Hypothalamus (tissue), 51 donors: ENCODE measurements around the gene INTS1.

Source experiments
- DNase-seq, 51 donors: peaks; one replicate each; lab custom pipeline; 2025; lab: John Stamatoyannopoulos, UW

Gene INTS1

DNA sequence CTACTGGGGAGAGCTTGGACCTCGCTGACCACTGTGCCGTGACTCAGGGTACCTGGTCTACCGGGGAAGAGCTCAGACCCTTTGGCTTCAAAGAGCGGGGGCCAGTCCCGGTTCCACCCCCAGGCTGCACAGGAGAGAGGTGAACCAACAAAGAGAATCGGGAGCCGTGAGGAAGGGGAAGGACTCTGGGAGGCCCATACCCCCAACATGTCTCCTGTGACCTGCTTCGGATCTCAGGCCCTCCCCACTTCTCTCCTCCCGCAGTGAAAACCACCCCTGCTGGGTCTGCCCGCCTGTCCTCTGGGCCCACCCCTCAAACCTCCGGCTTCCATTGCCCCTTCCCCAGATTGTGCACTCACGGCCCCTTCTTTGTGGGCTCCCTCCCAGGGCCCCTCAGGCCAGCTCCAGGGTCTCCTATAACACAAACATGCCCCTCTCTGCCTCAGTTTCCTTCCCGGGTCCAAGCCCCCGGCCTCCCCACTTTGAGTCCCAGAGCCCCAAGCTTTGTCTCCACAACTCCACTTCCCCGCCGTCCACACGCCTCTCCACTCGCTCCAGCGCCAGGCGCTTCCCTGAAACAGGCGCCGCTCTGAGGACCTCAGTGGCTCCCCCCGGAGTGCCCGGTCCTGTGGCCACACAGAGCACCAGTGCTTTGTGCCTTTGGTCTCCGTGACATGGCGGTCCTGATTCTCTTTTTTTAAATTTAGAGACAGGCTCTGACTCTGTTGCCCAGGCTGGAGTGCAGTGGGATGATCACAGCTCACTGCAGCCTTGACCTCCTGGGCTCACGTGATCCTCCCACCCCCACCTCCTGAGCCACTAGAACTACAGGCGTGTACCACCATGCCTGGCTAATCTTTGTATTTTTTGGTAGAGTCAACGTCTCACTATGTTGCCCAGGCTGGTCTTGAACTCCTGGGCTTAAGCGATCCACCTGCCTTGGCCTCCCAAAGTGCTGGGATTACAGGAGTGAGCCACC, 7.5 kb upstream of the INTS1 start:
- no peak for DNase-seq

DNA sequence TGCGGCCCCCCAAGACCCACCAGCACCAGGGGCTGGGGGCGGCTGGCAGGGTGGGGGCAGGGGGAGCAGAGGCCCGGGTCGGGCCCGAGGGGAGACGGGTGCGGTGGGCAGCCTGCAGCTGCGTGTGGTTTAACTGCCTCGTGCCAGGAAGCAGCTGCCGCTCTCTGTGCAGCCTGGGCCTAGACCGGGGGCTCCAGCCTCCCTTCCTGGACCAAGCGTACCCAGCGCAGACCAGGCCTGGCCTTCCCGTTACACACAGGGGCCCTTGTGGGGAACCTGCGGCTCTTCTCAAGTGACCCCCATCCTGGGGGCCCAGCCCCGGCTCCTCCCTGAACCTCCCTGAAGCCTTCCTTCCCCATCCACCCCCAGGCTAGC, 6.6 kb upstream of the INTS1 start:
- no peak for DNase-seq

DNA sequence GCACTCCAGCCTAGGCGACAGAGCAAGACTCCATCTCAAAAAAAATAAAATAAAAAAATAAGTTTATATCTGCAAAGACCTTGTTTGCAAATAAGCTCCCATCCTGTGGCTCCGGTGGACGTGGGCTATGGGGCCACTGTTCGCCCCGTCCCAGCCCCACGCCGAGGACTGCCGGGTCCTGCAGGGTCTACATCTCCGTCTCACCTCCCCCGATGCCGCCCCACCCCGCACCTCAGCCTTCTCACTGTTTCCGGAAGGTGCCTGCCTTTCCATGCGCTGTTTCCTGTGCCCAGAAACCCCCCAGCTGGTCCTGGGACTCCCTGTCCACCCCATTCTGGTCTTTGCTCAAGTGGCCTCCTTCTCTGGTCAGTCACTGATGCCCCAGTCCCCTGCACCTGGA, 5.0 kb upstream of the INTS1 start:
- no peak for DNase-seq

DNA sequence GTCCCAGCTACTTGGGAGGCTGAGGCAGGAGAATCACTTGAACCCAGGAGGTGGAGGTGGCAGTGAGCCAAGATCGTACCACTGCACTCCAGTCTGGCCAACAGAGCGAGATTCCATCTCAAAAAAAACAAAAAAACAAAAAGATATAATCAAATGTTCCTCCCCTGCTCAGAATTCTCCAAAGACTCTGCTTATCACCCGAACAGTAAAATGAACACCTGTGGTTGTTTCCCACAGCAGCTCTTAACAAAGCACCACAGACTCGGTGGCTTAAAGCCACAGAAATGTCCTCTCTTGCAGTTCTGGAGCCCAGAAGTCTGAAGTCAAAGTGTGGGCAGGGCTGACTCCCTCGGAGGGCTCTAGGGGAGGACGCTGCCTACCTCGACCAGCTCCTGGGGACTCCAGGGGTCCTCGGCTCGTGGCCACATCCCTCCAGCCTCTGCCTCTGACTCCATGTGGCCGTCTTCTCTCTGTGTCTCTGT, 4.1 kb upstream of the INTS1 start:
- no peak for DNase-seq

DNA sequence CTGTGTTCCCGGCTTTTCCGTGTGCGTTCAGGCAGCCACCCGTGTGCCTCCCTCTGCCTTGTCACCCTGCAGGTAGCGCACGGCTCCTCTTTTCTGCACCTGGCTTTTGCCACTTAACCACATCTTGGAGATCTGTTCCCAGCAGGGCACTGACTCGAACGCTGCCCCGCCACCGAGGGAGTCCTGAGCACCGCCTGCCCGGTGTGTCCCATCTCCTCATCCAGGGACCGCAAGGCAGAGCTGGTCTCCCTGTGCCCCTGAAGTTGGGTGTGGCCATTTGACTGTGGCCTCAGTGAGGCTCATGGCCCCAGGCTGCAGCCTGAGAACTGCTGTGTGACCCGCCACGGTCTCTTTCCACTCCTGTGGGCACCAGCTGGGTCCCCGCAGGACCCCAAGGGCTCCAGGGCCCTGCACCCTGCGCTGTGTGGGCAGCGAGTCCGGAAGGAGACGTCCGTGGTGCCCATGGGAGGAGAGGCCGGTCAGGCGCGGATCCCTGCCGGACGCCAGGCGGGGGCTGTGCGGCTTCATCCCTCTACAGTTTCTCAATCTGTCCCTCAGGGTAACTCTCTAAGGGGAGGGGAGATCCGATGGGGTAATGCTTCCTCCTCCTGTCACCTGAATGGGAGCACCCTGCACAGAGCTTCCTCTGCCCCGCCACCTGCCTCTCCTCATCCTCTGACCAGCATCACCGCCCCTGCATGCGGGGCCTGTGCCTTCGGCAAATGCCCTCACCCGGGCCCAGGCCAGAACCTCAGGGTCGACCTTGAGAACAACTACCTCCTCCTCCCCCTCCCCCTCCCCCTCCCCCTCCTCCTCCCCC, 1.8 kb upstream of the INTS1 start:
- DNase-seq = no peak

DNA sequence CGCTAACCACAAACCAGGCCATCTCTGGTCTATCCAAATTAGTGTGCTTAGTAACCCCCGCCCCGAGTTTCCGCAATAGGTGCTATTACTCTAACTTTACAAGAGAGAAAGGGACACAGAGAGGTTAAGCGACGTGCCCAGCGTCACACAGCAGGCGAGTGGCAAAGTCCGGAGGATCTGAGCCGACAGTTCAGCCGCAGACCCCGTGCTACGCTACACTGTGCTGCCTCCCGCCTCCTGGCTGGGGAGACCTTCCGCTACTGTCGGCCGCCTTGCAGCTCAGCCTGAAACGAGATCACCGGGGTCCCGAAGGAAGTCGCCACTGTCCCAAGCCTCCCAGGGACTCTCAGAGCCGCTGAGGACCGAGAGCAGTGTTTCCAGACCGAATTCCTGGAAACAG, 799 bp downstream of the INTS1 start:
- DNase-seq = no peak

DNA sequence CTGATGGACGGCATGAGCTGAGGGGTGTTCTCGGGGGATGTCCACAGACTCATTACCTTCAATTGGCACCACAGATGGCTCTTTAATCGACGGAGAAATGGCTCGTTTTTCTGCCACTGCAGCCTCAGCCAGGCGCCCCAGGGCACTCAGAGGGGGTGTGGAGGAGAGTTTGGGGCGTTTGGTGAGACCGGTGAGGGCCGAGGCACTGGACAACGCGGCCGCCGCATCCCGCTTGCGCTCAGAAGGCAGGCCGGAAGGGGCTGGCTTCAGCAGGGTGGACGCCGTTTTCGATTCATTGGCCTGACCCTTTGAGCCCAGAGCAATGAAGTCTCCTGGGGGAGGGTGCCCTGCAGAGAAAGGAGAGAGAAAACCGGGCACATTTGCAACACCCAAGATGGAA, 1.3 kb downstream of the INTS1 start:
- DNase-seq = no peak

DNA sequence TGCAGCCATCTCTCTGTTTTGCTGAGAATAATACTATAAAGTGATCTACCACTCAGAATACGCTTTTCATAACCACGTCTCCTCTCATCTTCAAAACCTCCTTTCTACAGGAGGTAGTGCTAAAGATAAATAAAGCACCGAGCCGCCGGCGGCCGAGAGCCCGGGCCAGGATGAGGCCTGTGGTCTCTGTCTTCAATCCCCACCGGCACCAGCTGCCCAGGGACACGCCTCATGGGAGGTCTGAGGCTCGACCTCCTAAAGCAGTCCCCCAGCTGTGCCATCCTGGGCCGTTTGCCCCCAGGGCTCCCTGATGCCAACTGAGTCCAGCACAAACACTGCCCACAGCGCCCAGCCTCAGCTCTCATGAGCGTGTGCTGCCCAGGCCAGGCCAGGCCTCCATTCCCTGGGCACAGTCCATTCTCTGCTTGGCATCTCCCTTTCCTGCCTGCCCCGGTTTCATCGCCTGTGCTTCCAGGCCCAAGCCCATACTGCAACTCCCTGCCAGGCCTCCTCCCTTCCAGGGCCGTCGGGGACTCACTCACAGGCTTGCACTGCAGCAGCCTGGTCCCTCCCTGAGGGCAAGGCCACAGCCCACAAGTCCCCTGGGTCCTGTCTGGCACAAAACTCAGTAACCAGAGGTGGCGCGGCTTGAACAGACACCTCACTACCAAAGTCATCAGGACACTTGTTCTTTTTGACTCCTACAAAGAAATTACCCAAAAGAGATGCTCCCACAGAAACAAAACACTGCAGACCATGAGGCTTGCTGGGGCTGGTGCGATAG, 2.5 kb downstream of the INTS1 start:
- no peak for DNase-seq

DNA sequence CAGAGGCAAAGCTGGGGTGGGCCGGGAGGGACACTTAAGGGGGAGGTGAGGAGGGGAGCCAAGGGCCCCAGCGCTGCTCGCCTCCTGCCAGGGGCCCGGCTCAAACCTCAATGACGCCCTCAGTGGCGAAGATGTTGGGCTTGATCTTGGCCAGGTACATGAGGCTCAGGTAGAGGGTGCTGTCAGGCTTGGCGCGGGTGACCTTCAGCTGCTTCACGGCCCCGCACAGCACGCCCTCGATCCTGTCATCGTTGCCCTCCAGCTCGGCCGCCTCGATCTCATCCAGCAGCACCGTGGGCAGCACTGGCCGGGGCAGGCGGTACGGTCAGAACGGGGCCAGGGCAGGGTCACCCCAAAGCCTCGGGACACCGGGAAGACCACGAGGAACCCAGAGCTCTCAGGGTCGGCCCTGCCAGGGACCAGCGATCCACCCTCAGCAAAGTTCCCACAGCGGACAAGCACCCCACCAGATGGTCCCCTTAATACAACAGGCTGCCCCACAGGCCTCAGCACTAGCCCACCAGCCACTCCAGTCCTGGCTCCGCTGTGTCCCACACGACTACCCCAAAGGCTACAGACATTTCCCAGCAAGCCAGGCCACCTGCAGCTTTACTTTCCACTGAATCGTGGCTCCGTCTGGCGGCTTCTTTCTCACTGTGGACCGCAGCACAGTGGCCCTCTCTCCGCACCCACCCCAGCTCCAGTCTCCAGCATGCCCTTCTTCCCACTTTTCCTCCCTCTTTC, 4.0 kb downstream of the INTS1 start:
- no peak for DNase-seq

DNA sequence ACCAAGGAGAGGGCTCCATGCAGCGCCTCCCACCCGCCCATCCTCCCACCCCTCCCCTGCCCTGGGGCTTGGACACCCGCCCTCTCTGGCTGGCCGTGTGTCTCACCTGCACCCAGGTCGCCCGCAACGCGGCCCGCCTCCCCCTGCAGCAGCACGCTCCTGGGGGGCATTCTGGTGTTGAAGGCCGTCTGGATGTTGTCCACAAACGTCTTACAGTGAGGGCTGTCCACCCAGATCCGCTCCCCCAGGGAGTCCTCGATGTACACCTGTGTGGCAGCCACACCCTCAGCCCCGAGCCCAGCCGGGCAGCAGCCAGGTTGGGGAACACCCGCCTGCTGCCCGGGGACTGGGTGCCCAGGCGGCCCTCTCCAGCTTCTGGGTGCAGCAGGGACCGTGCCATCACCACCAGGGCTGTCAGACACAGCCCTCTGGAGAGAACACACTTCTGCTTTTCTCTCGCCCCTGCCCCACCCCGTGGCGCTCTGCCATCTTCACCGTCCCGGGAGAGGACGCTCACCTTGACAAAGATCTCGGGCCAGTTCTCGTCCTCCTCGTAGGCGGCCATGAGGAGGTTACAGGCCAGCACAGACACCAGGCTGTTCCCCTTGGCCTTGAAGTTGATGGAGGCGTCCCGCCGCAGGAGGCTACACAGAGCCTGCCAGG, 4.7 kb downstream of the INTS1 start:
- no peak for DNase-seq

DNA sequence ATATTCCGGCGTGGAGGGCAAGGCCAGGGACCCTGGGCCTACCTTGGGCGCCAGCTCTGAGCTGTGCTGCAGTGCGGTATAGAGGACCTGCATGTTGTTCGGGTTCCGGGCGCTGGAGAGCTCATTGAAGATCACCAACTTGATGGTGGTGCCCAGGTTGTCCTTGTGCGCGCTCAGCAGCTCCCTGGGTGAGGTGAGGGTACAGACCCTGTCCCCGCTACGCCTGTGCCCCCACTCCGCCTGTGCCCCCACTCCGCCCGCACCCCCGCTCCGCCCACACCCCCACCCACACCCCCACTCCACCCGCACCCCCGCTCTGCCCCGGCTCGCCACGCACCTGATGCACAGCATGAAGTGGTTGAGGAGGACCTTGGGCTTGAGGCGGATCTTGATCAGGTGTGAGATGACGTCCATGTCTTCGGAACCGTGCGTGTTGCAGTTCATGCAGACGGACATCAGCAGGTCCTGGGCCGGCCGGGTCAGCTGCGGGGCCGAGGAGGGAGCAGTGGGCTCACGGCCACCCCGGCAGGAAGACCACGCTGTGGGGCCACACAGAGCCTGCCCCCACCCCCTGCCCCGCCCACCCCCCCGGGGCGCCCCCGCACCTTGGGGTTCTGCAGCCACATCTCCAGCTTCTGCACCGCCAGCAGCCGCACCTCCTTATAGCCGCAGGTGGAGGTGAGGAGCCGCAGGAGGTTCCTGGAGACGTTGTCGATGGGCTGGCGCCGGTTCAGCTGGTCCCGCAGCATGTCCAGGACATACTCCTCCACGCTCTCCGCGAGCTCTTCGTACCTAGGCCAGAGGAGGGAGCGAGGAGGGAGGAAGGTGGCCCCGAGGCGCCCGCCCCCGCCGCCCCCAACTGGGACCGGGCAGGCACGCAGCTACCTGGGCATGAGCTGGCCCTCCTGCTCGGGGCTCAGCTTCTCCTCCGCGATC, 5.6 kb downstream of the INTS1 start:
- no peak for DNase-seq

DNA sequence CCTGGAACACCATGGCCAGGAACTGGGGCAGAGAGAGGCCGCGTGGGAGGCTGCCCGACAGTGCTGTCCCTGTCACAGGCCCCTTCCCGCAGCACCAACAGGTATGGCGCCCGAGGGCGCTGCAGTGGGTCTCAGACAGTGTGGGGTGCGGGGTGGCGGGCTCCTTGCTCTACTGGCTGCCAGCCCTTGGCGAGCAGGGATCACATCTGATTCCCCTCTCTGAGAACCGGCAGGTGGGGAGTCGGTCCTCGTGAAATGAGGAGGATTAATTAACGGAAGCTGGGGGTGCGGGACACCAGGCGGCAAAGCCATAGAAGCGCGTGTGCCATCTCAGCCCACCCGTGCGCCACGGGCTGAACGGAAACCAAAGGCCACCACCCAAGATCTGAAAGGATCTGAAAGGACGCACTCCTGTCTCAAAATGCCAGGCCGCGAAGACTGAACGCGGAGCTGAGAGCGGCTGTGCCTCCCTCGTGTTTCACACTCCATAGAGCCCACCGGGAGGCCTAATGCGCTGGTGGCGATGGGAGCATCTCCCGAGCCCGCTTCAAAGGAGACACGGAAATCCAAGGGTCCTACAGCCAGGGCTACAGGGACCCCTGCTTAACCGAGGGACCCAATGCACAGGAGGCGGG, 6.8 kb downstream of the INTS1 start:
- no peak for DNase-seq

DNA sequence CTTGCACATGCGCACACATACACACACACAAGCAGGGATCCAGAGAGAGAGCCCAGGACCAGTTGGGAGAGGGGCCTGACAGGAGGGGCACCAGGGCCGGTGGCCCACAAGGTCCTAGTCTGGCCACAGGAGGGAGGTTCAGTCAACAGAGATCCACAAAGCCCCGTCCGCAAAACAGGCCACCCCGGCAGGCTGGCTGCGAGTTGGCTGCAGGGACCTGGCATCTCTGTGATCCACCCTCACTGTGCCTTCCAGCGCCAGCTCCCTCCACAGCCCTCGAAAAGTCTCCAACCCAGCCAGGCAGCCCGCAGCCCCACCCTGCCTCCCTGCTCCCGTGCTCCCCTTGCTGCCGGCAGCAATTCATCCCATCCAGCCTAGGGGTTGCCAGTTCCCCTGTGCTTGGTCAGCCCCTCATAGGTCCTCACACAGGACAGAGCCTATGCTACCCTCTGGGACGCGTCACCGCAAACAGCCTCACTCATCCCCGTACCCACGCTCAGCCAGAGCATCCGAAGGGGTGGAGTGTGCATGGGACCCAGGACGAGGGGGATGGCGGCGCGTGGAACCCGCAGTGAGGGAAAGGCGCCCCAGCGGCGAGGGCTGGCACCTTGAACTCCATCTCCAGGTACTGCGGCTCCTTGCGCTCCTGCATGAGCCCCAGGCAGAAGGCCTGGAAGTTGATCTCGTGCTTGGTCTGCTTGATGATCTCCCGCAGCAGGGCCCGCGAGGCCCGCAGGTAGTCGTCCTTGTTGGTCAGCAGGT, 7.5 kb downstream of the INTS1 start:
- DNase-seq = no peak

DNA sequence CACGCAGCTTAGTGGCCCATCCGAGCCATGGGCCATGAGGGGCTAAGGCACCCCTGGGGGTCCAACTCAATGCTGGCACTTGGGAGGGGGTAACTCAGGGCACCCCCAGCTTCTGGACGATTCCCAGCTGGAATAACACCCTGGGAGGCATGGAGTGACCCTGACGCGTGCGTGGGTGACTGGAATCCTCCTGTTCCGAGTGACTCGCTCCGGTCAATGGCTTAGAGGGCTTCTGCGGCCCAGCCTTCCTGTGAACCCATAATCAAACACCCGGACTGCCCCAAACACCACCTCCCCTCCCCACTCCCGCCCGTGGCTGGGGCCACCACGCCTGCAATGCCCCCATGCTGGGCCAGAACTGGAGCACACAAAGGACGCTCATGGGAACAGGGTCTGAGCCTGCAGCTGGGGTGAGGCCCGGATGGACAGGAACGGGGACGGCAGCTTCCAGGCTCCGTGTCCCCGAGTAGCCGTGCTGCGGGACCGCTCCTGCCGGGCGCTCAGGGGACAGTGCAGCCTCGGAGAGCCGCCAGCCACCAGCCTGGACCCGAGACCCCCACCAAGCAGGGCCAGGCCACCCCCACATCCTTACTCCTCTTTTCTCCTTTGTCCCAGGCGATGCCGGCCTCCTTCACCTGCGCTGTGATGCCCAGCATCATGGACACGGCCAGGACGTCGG, 8.5 kb downstream of the INTS1 start:
- no peak for DNase-seq

DNA sequence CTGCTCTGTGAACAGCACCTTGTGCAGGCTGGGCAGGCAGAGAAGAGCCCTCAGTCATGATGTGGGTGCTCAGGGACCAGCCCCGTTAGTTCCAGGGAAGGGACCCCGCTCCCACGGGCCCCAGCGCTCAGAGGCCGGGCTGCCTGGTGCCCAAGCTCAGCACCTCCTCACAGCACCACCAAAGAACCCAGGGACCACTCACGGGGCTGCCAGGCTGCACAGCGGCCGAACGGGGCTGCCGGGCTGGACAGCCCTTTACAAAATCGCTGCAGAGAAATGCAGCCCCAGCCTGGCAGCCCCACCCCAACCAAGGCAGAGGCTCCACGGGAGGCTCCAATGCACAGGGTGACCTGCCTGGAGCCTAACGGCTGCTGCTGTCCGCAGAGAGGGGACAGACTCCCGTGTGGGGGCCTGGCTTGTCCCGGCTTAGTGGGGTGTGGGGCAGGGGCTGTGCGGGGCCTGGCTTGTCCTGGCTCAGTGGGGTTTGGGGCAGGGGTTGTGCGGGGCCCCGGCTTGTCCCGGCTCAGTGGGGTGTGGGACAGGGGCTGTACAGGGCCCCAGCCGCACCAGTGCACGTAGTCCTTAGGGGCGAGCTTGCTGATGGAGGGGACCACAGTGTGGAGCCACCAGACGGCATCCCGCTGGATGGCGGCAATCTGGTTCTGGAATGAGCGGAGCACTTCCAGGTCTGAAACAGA, 9.2 kb downstream of the INTS1 start:
- DNase-seq = no peak

DNA sequence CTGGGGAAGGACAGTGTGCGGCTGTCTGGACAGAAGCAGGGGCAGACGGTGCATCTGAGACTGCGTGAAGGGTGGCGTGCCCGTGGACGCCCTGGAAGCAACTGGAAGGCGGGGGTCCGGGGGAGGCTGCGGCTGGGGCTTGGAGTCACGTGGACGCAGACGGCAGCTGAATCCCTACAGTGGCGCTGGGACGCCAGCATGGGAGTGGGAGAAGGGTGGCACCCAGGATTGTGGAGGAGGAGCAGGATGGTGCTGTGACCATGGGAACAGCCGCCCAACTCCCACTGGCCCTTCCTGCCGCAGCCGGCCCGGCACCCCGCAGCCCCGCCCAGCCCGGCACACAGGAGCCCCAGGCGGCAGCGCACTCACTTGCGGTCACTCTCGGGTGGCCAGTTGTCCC, 9.7 kb downstream of the INTS1 start:
- no peak for DNase-seq
